ENCODE data around the gene MLC1. TPM values are rescaled to one million over a fixed set of nuclear protein-coding genes. Genes with fewer than 3 reads are reported as not detected.
A peak's percentile ranks its signal among the peaks of the same experiment; 100 is the strongest.

Gene MLC1
- polyA plus RNA-seq, 1 donor (not counting 4 experiments of a cell fraction or from before 2014, with no cell fraction given) = not detected

DNA sequence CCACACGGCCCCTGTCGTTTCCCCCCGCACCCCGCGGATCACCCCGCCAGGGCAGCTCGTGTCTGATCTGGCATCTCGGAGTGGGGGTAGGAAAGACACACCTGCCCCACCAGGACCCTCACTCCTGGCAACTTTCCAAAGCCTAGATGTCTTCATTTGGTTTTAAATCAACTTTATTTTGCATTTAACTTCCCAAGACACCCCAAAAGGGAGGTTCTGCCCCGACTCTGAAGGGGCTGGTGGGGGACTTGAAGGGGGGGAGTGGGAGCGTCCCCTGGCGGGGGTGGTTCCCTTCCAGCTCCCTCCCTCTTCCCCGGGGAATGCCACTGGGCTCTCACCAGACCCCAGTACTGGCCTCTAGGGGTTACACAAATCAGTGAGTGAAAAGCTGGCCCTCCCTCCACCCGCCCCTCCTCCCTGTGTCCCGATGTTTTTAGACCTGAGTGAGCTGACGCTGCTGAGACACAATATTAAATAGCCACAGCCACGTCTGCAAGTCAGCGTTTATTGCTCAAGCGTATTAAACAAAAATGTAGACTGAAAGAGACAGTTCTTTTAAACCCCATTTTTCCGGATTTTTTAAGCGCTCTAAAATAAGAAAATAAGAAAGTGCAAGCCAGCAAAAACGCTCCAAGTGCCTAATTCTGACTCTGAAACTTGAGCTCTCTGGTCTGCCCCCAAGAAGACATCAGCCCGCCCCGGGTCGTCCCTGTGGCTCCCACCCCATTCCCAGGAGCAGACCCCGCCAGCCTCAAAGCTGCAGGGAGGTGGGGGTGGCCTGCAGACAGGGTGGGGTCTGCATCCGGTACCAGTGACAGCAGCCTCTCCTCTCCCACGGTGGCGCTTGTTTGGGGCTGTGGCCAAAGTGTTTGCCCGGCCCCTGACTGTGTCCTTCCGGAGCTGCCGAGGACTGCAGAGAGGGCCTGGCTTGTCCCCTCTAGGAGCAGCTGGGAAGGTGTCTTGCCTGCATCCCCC is 26.0 kb downstream of the MLC1 start:
- H3K27me3 ChIP-seq (ENCODE audit: control insufficient read depth, extremely low read depth, insufficient read depth, low read length) = peaks cover 28% of the 10 kb centered on the region
- H4K20me1 ChIP-seq (ENCODE audit: control insufficient read depth, extremely low read depth, insufficient read depth, low read length) = no peaks in the 10 kb centered on the region
- DNase-seq (ENCODE audit: low read depth, low spot score) (no peak), FAIRE-seq (no peak)
- H3K36me3 ChIP-seq (ENCODE audit: control insufficient read depth in 2 of 2, extremely low read depth in 1 of 2, insufficient read depth in 2 of 2, low read length in 2 of 2) = no peaks in the 10 kb centered on the region
- no peaks in the 10 kb centered on the region for H3K9me3 ChIP-seq (ENCODE audit: control insufficient read depth, low read depth, low read length)
- H3K27ac ChIP-seq (ENCODE audit: control insufficient read depth, insufficient read depth, low read length) = no peak overlapping the region
- dilution Hi-C loops (cut with MboI; ENCODE audit: extremely low pct_ligation_motif_present, low sequenced_read_pairs) = no loop called here
- H3K9me1 ChIP-seq (ENCODE audit: control insufficient read depth, extremely low read depth, insufficient read depth, low read length) = no peaks in the 10 kb centered on the region
- no peak overlapping the region for H3K4me2 ChIP-seq (ENCODE audit: control insufficient read depth, extremely low read depth, insufficient read depth, low read depth, low read length)
- H3K9ac ChIP-seq (ENCODE audit: control insufficient read depth, extremely low read depth, insufficient read depth, low read length) = no peak overlapping the region
- no peak overlapping the region for H2AFZ ChIP-seq (ENCODE audit: control insufficient read depth, low read length)
- H3K79me2 ChIP-seq (ENCODE audit: control insufficient read depth, insufficient read depth, low read length) = no peaks in the 10 kb centered on the region
- peak; percentile 64 for TF ChIP-seq EZH2 (IDR thresholded peaks at IDR 0.05; ENCODE audit: low read length)
- TF ChIP-seq, protein P1, sequence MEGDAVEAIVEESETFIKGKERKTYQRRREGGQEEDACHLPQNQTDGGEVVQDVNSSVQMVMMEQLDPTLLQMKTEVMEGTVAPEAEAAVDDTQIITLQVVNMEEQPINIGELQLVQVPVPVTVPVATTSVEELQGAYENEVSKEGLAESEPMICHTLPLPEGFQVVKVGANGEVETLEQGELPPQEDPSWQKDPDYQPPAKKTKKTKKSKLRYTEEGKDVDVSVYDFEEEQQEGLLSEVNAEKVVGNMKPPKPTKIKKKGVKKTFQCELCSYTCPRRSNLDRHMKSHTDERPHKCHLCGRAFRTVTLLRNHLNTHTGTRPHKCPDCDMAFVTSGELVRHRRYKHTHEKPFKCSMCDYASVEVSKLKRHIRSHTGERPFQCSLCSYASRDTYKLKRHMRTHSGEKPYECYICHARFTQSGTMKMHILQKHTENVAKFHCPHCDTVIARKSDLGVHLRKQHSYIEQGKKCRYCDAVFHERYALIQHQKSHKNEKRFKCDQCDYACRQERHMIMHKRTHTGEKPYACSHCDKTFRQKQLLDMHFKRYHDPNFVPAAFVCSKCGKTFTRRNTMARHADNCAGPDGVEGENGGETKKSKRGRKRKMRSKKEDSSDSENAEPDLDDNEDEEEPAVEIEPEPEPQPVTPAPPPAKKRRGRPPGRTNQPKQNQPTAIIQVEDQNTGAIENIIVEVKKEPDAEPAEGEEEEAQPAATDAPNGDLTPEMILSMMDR (optimal IDR thresholded peaks at IDR 0.05 in 1 of 3, IDR thresholded peaks at IDR 0.05 in 1 of 3, conservative IDR thresholded peaks at IDR 0.05 in 1 of 3; ENCODE audit: extremely low read depth in 1 of 3, insufficient read depth in 2 of 3, low read length in 3 of 3) = no peak
- H3K4me3 ChIP-seq (ENCODE audit: control insufficient read depth in 2 of 3, extremely low read depth in 1 of 3, insufficient read depth in 2 of 3, low read depth in 1 of 3, low read length in 3 of 3) = no peak overlapping the region
- H3K4me1 ChIP-seq (ENCODE audit: control insufficient read depth, extremely low read depth, insufficient read depth, low read length) = no peaks in the 10 kb centered on the region

DNA sequence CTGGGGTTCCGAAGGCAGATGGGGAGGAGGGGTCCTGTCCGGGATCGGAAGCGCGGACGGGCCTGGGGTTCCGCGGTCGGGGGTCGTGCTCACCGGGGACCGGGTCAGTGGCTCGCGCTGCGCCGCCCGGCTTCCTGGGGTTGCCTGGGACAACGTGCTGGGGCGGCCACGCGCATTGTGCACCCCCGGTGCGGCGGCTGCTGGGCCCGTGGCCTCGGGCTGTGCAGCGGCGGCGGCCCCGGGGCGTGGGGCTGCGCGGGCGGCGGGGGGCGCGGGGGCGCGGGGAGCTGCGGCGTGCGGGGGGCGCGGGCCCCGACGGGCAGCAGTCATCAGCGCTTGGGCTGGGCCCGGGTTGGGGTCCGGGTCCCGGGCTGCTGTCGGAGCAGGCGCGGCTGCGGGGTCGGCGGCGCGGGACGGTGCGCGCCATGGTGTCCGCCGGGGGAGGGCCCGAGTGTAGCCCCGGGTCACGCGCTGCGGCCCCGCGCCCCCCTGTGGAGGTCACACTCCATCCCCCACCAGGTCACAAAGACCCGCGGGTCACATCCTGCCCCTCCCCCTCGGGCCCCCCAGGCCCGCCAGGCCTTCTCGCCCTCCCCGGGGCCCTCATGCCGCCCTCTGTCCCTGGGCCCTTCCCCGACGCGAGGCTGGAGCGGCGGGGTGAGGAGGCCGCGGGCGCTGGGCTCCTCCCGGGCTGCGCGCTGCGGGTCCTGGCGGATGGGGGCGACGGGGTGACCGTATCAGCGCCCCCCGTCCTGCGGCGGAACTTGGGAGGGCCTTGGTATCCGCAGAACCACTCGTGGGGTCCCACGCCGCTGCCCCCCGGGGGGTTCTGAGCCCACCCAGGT is 26.9 kb downstream of the MLC1 start, which contains the start of gene TTLL8:
Gene TTLL8, minus strand, starts transcription at position 238 of the 845 bp plus-strand sequence.
- FAIRE-seq (no peak), DNase-seq (ENCODE audit: low read depth, low spot score) (no peak)
- Histone ChIP-seq H3K9me3 (ENCODE audit: control insufficient read depth, low read depth, low read length) (no peaks in the 10 kb centered on the region), H3K36me3 (ENCODE audit: control insufficient read depth in 2 of 2, extremely low read depth in 1 of 2, insufficient read depth in 2 of 2, low read length in 2 of 2) (no peaks in the 10 kb centered on the region), H3K4me1 (ENCODE audit: control insufficient read depth, extremely low read depth, insufficient read depth, low read length) (no peaks in the 10 kb centered on the region), H3K79me2 (ENCODE audit: control insufficient read depth, insufficient read depth, low read length) (no peaks in the 10 kb centered on the region), H3K27me3 (ENCODE audit: control insufficient read depth, extremely low read depth, insufficient read depth, low read length) (peaks cover 36% of the 10 kb centered on the region), H3K4me2 (ENCODE audit: control insufficient read depth, extremely low read depth, insufficient read depth, low read depth, low read length) (no peak within 1 kb of the TSS), H3K4me3 (ENCODE audit: control insufficient read depth in 2 of 3, extremely low read depth in 1 of 3, insufficient read depth in 2 of 3, low read depth in 1 of 3, low read length in 3 of 3) (no peak within 1 kb of the TSS), H3K9me1 (ENCODE audit: control insufficient read depth, extremely low read depth, insufficient read depth, low read length) (no peaks in the 10 kb centered on the region), H3K9ac (ENCODE audit: control insufficient read depth, extremely low read depth, insufficient read depth, low read length) (no peak within 1 kb of the TSS), H4K20me1 (ENCODE audit: control insufficient read depth, extremely low read depth, insufficient read depth, low read length) (no peaks in the 10 kb centered on the region), H3K27ac (ENCODE audit: control insufficient read depth, insufficient read depth, low read length) (no peak within 1 kb of the TSS), H2AFZ (ENCODE audit: control insufficient read depth, low read length) (no peak within 1 kb of the TSS)
- TF ChIP-seq EZH2 (IDR thresholded peaks at IDR 0.05; ENCODE audit: low read length) = no peak
- TF ChIP-seq, protein P1 (optimal IDR thresholded peaks at IDR 0.05 in 1 of 3, IDR thresholded peaks at IDR 0.05 in 1 of 3, conservative IDR thresholded peaks at IDR 0.05 in 1 of 3; ENCODE audit: extremely low read depth in 1 of 3, insufficient read depth in 2 of 3, low read length in 3 of 3) = no peak
- dilution Hi-C loops (cut with MboI; ENCODE audit: extremely low pct_ligation_motif_present, low sequenced_read_pairs) = no loop called here
